ENCODE measurements around the gene PRKCH. TPM values are rescaled to one million over a fixed set of nuclear protein-coding genes. Genes with fewer than 3 reads are reported as not detected.

Gene PRKCH
- total RNA-seq, 1 donor from 2014 or later = 20.2 TPM

DNA sequence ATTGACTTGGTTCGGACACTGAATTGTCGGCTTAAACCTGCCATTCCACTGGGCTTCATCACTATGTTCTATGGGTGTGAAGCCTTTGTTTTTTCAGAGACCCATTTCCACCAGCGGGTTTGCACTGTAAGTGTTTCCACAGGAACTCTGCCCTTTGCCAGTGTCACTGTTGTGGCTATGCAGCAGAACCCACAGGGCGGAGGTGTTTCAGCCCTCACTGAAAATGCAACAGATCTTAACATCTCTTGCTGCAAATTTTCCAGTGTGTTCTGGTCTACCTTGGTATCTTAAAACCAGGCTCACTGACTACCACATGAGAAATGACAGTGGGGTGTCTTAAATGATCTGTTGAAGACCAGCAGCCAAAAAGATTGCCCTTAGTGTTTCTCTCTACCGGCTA, 21.1 kb downstream of the PRKCH start:
- Histone ChIP-seq H3K9me3 (no peaks in the 10 kb centered on the region), H3K27ac (peak overlapping the region in 1 of 2 donors; percentile 10), H3K4me3 (no peak overlapping the region), H3K27me3 (no peaks in the 10 kb centered on the region), H3K4me1 (no peaks in the 10 kb centered on the region), H3K36me3 (no peaks in the 10 kb centered on the region)
- TF ChIP-seq, protein P1, sequence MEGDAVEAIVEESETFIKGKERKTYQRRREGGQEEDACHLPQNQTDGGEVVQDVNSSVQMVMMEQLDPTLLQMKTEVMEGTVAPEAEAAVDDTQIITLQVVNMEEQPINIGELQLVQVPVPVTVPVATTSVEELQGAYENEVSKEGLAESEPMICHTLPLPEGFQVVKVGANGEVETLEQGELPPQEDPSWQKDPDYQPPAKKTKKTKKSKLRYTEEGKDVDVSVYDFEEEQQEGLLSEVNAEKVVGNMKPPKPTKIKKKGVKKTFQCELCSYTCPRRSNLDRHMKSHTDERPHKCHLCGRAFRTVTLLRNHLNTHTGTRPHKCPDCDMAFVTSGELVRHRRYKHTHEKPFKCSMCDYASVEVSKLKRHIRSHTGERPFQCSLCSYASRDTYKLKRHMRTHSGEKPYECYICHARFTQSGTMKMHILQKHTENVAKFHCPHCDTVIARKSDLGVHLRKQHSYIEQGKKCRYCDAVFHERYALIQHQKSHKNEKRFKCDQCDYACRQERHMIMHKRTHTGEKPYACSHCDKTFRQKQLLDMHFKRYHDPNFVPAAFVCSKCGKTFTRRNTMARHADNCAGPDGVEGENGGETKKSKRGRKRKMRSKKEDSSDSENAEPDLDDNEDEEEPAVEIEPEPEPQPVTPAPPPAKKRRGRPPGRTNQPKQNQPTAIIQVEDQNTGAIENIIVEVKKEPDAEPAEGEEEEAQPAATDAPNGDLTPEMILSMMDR (IDR thresholded peaks at IDR 0.05) = no peak
- DNase-seq (ENCODE audit: low spot score in 2 of 2) = no peak
- intact Hi-C loops (cut with DNase I) = no loop called here

GRCh38 chr14:61342932-61343331, 21.6 kb downstream of the PRKCH start:
- DNase-seq (ENCODE audit: low spot score in 2 of 2) = no peak
- H3K9me3 ChIP-seq = no peaks in the 10 kb centered on the region
- no peak overlapping the region for H3K4me3 ChIP-seq
- H3K27ac ChIP-seq = peak overlapping the region; percentile 10 to 53
- intact Hi-C loops (cut with DNase I) = no loop called here
- no peaks in the 10 kb centered on the region for H3K27me3 ChIP-seq
- H3K4me1 ChIP-seq = no peaks in the 10 kb centered on the region
- TF ChIP-seq, protein P1 (IDR thresholded peaks at IDR 0.05) = no peak
- no peaks in the 10 kb centered on the region for H3K36me3 ChIP-seq

DNA sequence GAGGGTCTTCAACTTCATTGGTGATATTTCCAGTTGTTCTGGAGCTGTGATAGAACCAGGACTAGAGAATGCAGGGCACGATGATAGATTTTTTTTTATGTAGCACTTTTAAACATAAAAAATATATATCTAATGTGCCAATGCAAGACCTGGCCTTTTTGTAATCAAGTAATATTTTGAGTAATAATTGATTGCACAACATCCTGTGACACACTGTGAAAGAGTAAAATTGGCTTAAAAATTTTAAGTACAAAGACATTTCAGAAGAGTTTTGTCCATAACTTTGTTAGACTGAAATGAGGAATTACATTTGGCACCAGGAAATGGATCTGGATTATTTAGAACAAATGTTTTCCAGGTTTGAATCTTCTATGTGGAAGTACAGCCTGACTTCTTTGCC, 22.1 kb downstream of the PRKCH start:
- intact Hi-C loops (cut with DNase I) = no loop called here
- no peak for DNase-seq (ENCODE audit: low spot score in 2 of 2)
- H3K4me3 ChIP-seq = no peak overlapping the region
- H3K4me1 ChIP-seq = no peaks in the 10 kb centered on the region
- H3K36me3 ChIP-seq = no peaks in the 10 kb centered on the region
- TF ChIP-seq, protein P1 (IDR thresholded peaks at IDR 0.05) = no peak
- no peaks in the 10 kb centered on the region for H3K9me3 ChIP-seq
- peak overlapping the region; percentile 31 to 53 for H3K27ac ChIP-seq
- no peaks in the 10 kb centered on the region for H3K27me3 ChIP-seq

DNA sequence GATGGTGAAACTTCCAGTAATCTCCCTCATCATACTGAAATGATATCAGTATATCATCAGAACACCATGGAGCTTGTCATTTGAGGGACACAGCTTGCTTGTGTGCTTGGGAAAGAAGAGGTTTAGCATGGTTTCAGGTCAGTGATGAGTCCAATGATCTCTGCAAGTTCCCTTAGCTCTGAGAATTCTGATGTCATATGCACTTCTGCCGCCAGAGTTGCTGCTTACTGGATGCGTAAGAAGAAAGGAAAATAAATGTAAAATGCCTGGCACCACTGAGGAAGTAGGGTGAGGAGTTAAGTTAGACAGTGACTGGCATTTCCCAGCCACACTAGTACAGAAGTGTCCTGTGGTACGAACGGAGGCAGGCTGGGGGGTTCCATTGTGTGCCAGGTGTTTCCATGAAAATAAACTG, 22.6 kb downstream of the PRKCH start:
- TF ChIP-seq, protein P1 (IDR thresholded peaks at IDR 0.05) = no peak
- intact Hi-C loops (cut with DNase I) = no loop called here
- Histone ChIP-seq H3K27me3 (no peaks in the 10 kb centered on the region), H3K9me3 (no peaks in the 10 kb centered on the region), H3K36me3 (no peaks in the 10 kb centered on the region), H3K4me1 (no peaks in the 10 kb centered on the region), H3K27ac (peak overlapping the region; percentile 31 to 53), H3K4me3 (no peak overlapping the region)
- DNase-seq (ENCODE audit: low spot score in 2 of 2) = no peak

DNA sequence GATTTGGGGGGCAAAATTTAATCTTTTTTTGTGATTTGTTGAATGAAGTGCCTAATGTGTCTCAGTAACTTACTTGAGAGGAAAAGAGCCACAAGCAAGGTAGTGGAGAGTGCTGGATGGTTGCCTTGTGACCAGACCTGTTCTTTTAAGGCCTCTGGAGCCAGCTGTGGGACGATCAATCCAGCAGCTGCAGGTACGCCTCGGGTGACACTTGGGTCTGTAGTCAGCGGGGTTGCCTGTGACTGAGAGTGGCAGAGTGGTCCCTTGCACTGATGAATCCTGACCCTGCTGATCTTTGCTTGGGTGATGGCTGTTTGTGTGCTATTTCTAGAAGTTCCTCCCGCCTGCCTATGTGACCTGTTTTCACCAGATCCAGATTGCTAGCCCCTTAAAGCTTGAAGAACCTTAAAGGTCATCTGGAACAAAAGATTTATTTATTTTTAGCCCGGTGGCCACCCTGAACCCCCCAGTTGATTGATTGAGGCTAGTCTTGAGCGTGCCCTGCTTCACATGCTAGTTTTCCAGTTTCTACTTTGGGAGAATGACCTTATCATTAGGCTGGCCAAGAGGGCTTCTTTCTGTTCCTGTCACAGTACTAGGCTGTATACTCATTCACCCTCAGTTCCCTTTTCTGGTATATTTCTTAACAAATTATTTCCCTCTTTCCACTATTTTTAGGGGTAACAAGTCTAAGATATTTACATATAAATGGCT, 23.2 kb downstream of the PRKCH start:
- Histone ChIP-seq H3K9me3 (no peaks in the 10 kb centered on the region), H3K27me3 (no peaks in the 10 kb centered on the region), H3K4me3 (no peak overlapping the region), H3K36me3 (no peaks in the 10 kb centered on the region), H3K27ac (peak overlapping the region; percentile 28 to 53), H3K4me1 (no peaks in the 10 kb centered on the region)
- DNase-seq (ENCODE audit: low spot score in 2 of 2) = no peak
- TF ChIP-seq, protein P1 (IDR thresholded peaks at IDR 0.05) = no peak
- intact Hi-C loops (cut with DNase I) = no loop called here

GRCh38 chr14:61345151-61345482, 23.7 kb downstream of the PRKCH start:
- Histone ChIP-seq H3K27me3 (no peaks in the 10 kb centered on the region), H3K4me1 (no peaks in the 10 kb centered on the region), H3K27ac (peak overlapping the region; percentile 28 to 53), H3K9me3 (no peaks in the 10 kb centered on the region), H3K4me3 (no peak overlapping the region), H3K36me3 (no peaks in the 10 kb centered on the region)
- intact Hi-C loops (cut with DNase I) = no loop called here
- DNase-seq (ENCODE audit: low spot score in 2 of 2) = no peak
- TF ChIP-seq, protein P1 (IDR thresholded peaks at IDR 0.05) = no peak

All from ascending aorta (tissue), 2 donors.